Fibroblast of lung (primary cell): ENCODE measurements around the gene KRT75. TPM values are rescaled to one million over a fixed set of nuclear protein-coding genes. Genes with fewer than 3 reads are reported as not detected.

Experiments
- DNase-seq, 2 donors: peaks; one replicate each; pipeline versions ENCODE4 v3.0.0 to v3.0.0-alpha.2; 2010; ENCODE audit warnings: low read depth in 2 of 2
- H2AFZ ChIP-seq: 2 replicates; pipeline ENCODE4 v1.5.1; 2012; ENCODE audit warnings: low read length, control low read depth, inconsistent platforms
- H3K27ac ChIP-seq: 2 replicates; pipeline ENCODE4 v1.5.1; 2011; ENCODE audit warnings: low read length, control low read depth; ENCODE audit not compliant: insufficient read depth
- H3K27me3 ChIP-seq: 2 replicates; pipeline ENCODE4 v1.5.1; 2011; ENCODE audit warnings: mild to moderate bottlenecking, low read length; ENCODE audit not compliant: control insufficient read depth, insufficient read depth
- H3K36me3 ChIP-seq: 2 replicates; pipeline ENCODE4 v1.5.1; 2011; ENCODE audit warnings: low read length; ENCODE audit not compliant: control insufficient read depth, insufficient read depth
- H3K4me1 ChIP-seq: 2 replicates; pipeline ENCODE4 v1.5.1; 2011; ENCODE audit warnings: low read length; ENCODE audit not compliant: control insufficient read depth, insufficient read depth; ENCODE audit errors: extremely low read depth
- H3K4me2 ChIP-seq: 2 replicates; pipeline ENCODE4 v1.5.1; 2011; ENCODE audit warnings: low read length, control low read depth; ENCODE audit not compliant: insufficient read depth; ENCODE audit errors: extremely low read depth
- H3K4me3 ChIP-seq, 4 experiments: fragments of 200-600 bp in 1 of 4; sonication (generic) in 1 of 4; replicated peaks in 1 of 4; 2 replicates each; pipeline ENCODE4 v1.5.1; 2011 to 2016; ENCODE audit warnings: low read length in 4 of 4, low read depth in 3 of 4, mild to moderate bottlenecking in 3 of 4, control low read depth in 2 of 4, inconsistent platforms in 1 of 4, mixed read lengths in 1 of 4; ENCODE audit not compliant: insufficient read depth in 1 of 4; ENCODE audit errors: control extremely low read depth in 1 of 4
- H3K79me2 ChIP-seq: 2 replicates; pipeline ENCODE4 v1.5.1; 2012; ENCODE audit warnings: mild to moderate bottlenecking, low read length, inconsistent platforms; ENCODE audit not compliant: control insufficient read depth, insufficient read depth
- H3K9ac ChIP-seq: 2 replicates; pipeline ENCODE4 v1.5.1; 2011; ENCODE audit warnings: mild to moderate bottlenecking, low read length, control low read depth; ENCODE audit not compliant: insufficient read depth
- H3K9me3 ChIP-seq: 2 replicates; pipeline ENCODE4 v1.5.1; 2012; ENCODE audit warnings: low read depth, low read length; ENCODE audit not compliant: control insufficient read depth, insufficient read depth
- H4K20me1 ChIP-seq: 2 replicates; pipeline ENCODE4 v1.5.1; 2011; ENCODE audit warnings: low read length; ENCODE audit not compliant: control insufficient read depth, insufficient read depth; ENCODE audit errors: extremely low read depth
- EZH2 ChIP-seq: IDR thresholded peaks from 2 replicates; pipeline ENCODE4 v1.5.1; 2012; ENCODE audit warnings: low read length, control low read depth, mild to moderate bottlenecking; ENCODE audit errors: missing control alignments
- polyA plus RNA-seq, 2 donors: library from polyadenylated mRNA; depleted of rRNA in 1 of 2; stranded (reverse) in 1 of 2; unstranded in 1 of 2; fragments of >200 nt; gene quantifications; 2 replicates each; pipeline ENCODE4 v1.2.1, GENCODE V29; 2011 to 2012; ENCODE audit warnings: missing spikeins in 1 of 2
- total RNA-seq: library from RNA; depleted of rRNA; stranded (reverse); fragments of >200 nt; gene quantifications from 2 replicates; pipeline ENCODE4 v1.2.1, GENCODE V29; 2014
- TF ChIP-seq, protein P1 (sequence below), 2 donors: IDR thresholded peaks in 1 of 2; conservative IDR thresholded peaks in 1 of 2; 1 replicate in 1 of 2; 2 replicates in 1 of 2; pipeline ENCODE4 v1.5.1; 2011 to 2012; ENCODE audit warnings: low read length in 2 of 2, control low read depth in 1 of 2, inconsistent platforms in 1 of 2, low read depth in 1 of 2, mild to moderate bottlenecking in 1 of 2

Gene KRT75
- total and polyA plus RNA-seq, 2 donors (not counting 1 experiment from before 2014, with no cell fraction given) = not detected

DNA sequence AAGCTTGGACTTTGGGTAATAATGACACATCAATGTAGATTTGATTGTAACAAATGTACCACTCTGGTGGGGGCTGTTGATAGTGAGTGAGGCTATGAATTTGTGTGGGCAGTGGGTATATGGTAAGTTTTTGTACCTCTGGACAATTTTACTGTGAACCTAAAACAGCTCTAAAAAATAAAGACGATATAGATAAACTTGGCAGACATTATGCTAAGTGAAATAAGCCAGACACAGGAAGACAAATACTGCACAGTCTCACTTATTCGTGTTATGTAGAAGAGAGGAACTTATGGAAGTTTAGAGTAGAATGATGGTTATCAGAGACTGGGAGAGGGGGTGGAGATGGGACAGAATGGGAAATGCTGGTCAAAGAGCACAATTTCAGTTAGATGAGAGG lies 30.7 kb upstream of the KRT75 start:
- DNase-seq = no peak
- no peaks in the 10 kb centered on the region for H3K4me1 ChIP-seq
- H3K9ac ChIP-seq = no peak overlapping the region
- TF ChIP-seq, protein P1, sequence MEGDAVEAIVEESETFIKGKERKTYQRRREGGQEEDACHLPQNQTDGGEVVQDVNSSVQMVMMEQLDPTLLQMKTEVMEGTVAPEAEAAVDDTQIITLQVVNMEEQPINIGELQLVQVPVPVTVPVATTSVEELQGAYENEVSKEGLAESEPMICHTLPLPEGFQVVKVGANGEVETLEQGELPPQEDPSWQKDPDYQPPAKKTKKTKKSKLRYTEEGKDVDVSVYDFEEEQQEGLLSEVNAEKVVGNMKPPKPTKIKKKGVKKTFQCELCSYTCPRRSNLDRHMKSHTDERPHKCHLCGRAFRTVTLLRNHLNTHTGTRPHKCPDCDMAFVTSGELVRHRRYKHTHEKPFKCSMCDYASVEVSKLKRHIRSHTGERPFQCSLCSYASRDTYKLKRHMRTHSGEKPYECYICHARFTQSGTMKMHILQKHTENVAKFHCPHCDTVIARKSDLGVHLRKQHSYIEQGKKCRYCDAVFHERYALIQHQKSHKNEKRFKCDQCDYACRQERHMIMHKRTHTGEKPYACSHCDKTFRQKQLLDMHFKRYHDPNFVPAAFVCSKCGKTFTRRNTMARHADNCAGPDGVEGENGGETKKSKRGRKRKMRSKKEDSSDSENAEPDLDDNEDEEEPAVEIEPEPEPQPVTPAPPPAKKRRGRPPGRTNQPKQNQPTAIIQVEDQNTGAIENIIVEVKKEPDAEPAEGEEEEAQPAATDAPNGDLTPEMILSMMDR (conservative IDR thresholded peaks at IDR 0.05 in 1 of 2, IDR thresholded peaks at IDR 0.05 in 1 of 2; ENCODE audit: low read depth in 1 of 2, low read length in 2 of 2) = no peak
- TF ChIP-seq EZH2 = no peak
- H2AFZ ChIP-seq = no peak overlapping the region
- H3K4me3 ChIP-seq = no peak overlapping the region
- H3K9me3 ChIP-seq = no peaks in the 10 kb centered on the region
- H3K4me2 ChIP-seq = no peak overlapping the region
- no peaks in the 10 kb centered on the region for H3K36me3 ChIP-seq
- H3K79me2 ChIP-seq = no peaks in the 10 kb centered on the region
- no peaks in the 10 kb centered on the region for H3K27me3 ChIP-seq
- H3K27ac ChIP-seq = no peak overlapping the region
- no peaks in the 10 kb centered on the region for H4K20me1 ChIP-seq

DNA sequence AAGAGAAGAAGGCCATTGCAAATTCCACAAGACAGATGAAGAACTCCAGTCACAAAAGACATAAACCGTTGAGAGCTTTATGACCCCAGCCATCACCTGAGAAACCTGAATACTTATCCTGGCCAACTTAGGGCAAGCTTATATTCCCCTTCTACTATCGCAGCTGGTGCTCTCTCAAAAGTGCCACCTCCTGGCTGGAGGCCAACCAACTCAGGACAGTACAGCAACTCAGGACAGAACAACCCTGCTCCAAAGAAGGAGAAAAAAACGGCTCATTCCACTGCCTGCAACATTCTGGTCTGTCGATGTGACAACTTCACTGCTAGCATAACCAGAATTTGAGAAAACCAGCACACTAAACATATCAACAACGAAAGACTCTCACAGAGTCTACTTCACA lies 27.5 kb upstream of the KRT75 start:
- H3K36me3 ChIP-seq = no peaks in the 10 kb centered on the region

DNA sequence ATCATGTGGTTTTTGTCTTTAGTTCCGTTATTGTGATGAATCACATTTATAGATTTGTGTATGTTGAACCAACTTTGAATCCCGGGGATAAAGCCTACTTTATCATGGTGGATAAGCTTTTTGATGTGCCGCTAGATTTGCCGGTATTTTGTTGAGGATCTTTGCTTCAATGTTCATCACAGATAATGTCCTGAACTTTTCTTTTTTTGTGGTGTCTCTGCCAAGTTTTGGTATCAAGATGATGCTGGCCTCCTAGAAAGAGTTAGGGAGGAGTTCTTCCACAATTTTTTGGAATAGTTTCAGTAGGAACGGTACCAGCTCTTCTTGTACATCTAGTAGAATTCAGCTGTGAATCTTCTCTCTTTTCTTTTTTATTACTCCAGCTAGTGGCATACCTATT lies 24.7 kb upstream of the KRT75 start:
- Histone ChIP-seq H3K27ac (no peak overlapping the region), H3K9ac (no peak overlapping the region), H2AFZ (no peak overlapping the region), H3K4me1 (no peaks in the 10 kb centered on the region), H3K36me3 (no peaks in the 10 kb centered on the region), H3K27me3 (no peaks in the 10 kb centered on the region), H3K4me2 (no peak overlapping the region), H3K9me3 (no peaks in the 10 kb centered on the region), H4K20me1 (no peaks in the 10 kb centered on the region), H3K4me3 (no peak overlapping the region), H3K79me2 (no peaks in the 10 kb centered on the region)
- DNase-seq = no peak
- no peak for TF ChIP-seq EZH2
- TF ChIP-seq, protein P1 (conservative IDR thresholded peaks at IDR 0.05 in 1 of 2, IDR thresholded peaks at IDR 0.05 in 1 of 2; ENCODE audit: low read depth in 1 of 2, low read length in 2 of 2) = no peak

More for the DNA sequence above, 27.5 kb upstream of the KRT75 start:
- Histone ChIP-seq H2AFZ (no peak overlapping the region), H4K20me1 (no peaks in the 10 kb centered on the region), H3K4me3 (no peak overlapping the region), H3K9ac (no peak overlapping the region), H3K4me2 (no peak overlapping the region), H3K27me3 (no peaks in the 10 kb centered on the region), H3K9me3 (no peaks in the 10 kb centered on the region), H3K79me2 (no peaks in the 10 kb centered on the region), H3K27ac (no peak overlapping the region), H3K4me1 (no peaks in the 10 kb centered on the region)
- no peak for DNase-seq
- TF ChIP-seq EZH2 = no peak
- TF ChIP-seq, protein P1 (conservative IDR thresholded peaks at IDR 0.05 in 1 of 2, IDR thresholded peaks at IDR 0.05 in 1 of 2; ENCODE audit: low read depth in 1 of 2, low read length in 2 of 2) = no peak
